SU-DHL-6 (cell line): ENCODE data around the gene ENDOV.

Experiments
- H2AFZ ChIP-seq: fragments of 200-600 bp; sonication (generic); 2 replicates; pipeline ENCODE4 v1.6.1; 2014; ENCODE audit warnings: low read depth, mild to moderate bottlenecking, moderate library complexity, mixed read lengths, antibody characterized with exemption, low read length; ENCODE audit not compliant: severe bottlenecking
- H3F3A ChIP-seq: fragments of 200-600 bp; shearing (Covaris generic); 2 replicates; pipeline ENCODE4 v1.6.0; 2016; ENCODE audit warnings: antibody characterized with exemption, mild to moderate bottlenecking; ENCODE audit not compliant: insufficient read depth
- H3K27ac ChIP-seq: fragments of 200-600 bp; sonication (generic); 2 replicates; pipeline ENCODE4 v1.5.1; 2016; ENCODE audit warnings: low read depth, mild to moderate bottlenecking, low read length, moderate library complexity, mixed read lengths
- H3K27me3 ChIP-seq: fragments of 200-600 bp; sonication (generic), shearing (Covaris generic); 2 replicates; pipeline ENCODE4 v1.6.0; 2014; ENCODE audit warnings: mild to moderate bottlenecking, low read length
- H3K36me3 ChIP-seq: fragments of 200-600 bp; sonication (generic); 2 replicates; pipeline ENCODE4 v1.6.1; 2014; ENCODE audit warnings: mild to moderate bottlenecking, low read length, mixed read lengths
- H3K4me2 ChIP-seq: fragments of 300-600, 200-600 bp; shearing (Covaris generic), sonication (generic); 2 replicates; pipeline ENCODE4 v1.6.0; 2014; ENCODE audit warnings: low read length, low read depth, mild to moderate bottlenecking; ENCODE audit not compliant: poor library complexity, severe bottlenecking
- H3K4me3 ChIP-seq: fragments of 200-600 bp; sonication (generic); 2 replicates; pipeline ENCODE4 v1.5.1; 2014; ENCODE audit warnings: antibody characterized with exemption, low read length, mild to moderate bottlenecking, mixed read lengths; ENCODE audit not compliant: insufficient read depth, poor library complexity, severe bottlenecking
- H3K79me2 ChIP-seq: fragments of 200-600 bp; sonication (generic); 2 replicates; pipeline ENCODE4 v1.6.1; 2014; ENCODE audit warnings: mild to moderate bottlenecking, low read length, moderate library complexity; ENCODE audit not compliant: insufficient read depth
- H3K9ac ChIP-seq: fragments of 200-600 bp; sonication (generic); 2 replicates; pipeline ENCODE4 v1.7.0; 2014; ENCODE audit warnings: mild to moderate bottlenecking, low read length
- H3K9me2 ChIP-seq: fragments of 200-600 bp; sonication (generic); replicated peaks from 2 replicates; pipeline ENCODE4 v1.6.1; 2014; ENCODE audit warnings: low read length; ENCODE audit not compliant: insufficient read depth
- H3K9me3 ChIP-seq: fragments of 200-600 bp; sonication (generic); 2 replicates; pipeline ENCODE4 v1.6.1; 2014; ENCODE audit warnings: low read length, mixed read lengths; ENCODE audit not compliant: insufficient read depth
- H4K20me1 ChIP-seq: fragments of 200-600 bp; sonication (generic); 2 replicates; pipeline ENCODE4 v1.6.1; 2014; ENCODE audit warnings: low read depth, mild to moderate bottlenecking, antibody characterized with exemption, low read length, moderate library complexity, mixed read lengths
- CTCF ChIP-seq: fragments of 200-600 bp; sonication (generic); IDR thresholded peaks from one replicate; pipeline ENCODE4 v1.5.1; 2017; ENCODE audit warnings: antibody characterized with exemption, mild to moderate bottlenecking, low read length, moderate library complexity; ENCODE audit not compliant: insufficient read depth, poor library complexity, severe bottlenecking
- EZH2phosphoT487 ChIP-seq: fragments of 200-600 bp; sonication (generic), shearing (Covaris generic); conservative IDR thresholded peaks from 2 replicates; pipeline ENCODE4 v1.6.1; 2018; ENCODE audit warnings: mild to moderate bottlenecking, antibody characterized with exemption, low read length, moderate library complexity, mixed read lengths

The ENDOV gene

DNA sequence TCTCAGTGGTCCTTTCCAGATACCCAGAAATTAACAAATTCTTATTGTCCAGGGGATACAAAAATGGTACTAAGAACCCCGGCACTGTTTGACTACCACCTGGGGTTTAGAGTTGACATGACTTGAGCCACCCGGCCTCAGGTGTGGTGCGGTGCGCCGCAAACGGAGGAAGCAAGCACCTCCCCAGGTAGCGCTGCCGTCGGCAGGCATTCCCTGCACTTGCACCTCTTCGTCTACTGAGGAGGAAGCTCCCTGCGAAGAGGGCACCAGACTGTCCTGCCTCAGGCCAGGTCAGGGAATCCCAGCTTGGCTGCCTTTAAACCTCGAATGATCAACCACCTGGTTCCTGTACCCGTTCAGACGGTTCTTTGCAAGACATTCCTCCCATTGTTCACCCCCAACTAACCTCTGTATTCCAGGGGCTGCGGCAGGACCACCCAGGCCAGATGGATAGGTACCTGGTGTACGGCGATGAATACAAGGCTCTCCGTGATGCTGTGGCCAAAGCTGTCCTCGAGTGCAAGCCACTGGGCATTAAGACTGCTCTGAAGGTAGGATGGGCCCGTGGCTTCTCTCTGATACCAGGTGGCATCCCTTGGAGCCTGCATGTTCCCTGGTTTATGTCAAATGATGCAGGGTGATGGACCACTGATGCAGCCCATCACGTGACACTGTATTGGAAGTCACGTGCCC, 40.8 kb upstream of the ENDOV start:
- Histone ChIP-seq H2AFZ (no peak overlapping the region), H3K36me3 (no peaks in the 10 kb centered on the region), H3K79me2 (no peaks in the 10 kb centered on the region), H3K4me3 (no peak overlapping the region), H3K9me3 (no peaks in the 10 kb centered on the region), H4K20me1 (no peaks in the 10 kb centered on the region), H3K27ac (no peak overlapping the region), H3K27me3 (no peaks in the 10 kb centered on the region), H3F3A (no peaks in the 10 kb centered on the region), H3K9ac (no peak overlapping the region), H3K4me2 (no peak overlapping the region), H3K9me2 (no peaks in the 10 kb centered on the region)
- TF ChIP-seq CTCF (no peak), EZH2phosphoT487 (no peak)

DNA sequence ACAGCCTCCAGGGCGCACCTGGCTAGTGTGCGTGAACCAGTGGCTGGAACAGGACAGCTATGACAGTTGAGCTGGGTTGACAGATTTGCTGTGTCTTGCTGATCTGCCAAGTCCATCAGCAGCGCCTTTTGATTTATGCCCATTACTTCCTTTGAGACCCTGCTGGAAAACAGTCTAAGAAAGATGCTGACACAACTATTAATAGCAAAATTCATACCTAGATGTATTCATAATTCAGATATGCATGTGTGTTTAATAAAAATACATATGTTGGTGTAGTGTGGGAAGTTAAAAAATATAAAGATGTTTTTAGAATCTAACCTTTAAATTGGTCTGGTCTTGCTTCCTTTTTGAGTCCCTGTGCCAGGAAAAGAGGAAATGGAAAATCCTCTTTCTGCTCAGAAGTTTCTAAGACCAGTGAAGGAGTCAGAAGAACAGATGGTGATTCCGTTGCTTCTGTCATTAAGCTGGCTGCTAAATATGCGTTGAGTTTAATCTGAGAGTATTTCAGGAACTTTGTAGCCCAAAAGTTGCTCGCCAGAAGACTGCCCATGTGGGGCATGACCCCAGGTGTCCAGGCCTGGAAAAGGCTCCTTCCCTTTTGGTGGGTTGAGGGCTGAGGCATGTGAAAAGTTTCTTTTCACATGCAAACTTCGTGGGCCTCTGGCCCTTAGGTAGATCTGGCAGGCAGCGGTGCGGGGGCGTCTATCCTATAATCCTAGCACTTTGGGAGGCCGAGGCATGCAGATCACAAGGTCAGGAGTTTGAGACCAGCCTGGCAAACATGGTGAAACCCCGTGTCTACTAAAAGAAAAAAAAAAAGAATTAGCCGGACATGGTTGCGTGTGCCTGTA, 40.0 kb upstream of the ENDOV start:
- Histone ChIP-seq H3K9me2 (no peaks in the 10 kb centered on the region), H3K36me3 (no peaks in the 10 kb centered on the region), H3K79me2 (no peaks in the 10 kb centered on the region), H3K4me2 (no peak overlapping the region), H3K27ac (no peak overlapping the region), H3K9me3 (no peaks in the 10 kb centered on the region), H3K9ac (no peak overlapping the region), H4K20me1 (no peaks in the 10 kb centered on the region), H2AFZ (no peak overlapping the region), H3K4me3 (no peak overlapping the region), H3K27me3 (no peaks in the 10 kb centered on the region), H3F3A (no peaks in the 10 kb centered on the region)
- TF ChIP-seq EZH2phosphoT487, result no peak
- TF ChIP-seq CTCF, result no peak

DNA sequence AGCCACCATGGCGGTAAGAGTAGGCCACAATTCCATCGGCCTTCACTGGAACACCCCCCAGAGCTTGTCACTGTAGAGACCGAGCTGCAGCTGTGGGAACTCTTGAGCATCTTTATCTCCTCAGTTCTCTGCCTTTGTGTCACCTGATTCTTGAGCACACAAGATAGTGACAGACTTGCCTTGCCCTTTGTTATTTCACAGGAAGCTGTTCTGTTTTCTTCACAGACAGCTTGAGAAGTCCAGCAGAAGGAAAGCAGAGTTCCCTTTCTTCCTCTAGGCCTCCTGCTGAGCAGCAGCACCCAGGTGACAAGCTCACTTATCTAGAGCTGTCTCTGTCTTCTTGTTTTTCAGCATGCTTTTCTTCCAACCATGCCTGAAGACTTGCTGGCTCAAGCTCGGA, 38.4 kb upstream of the ENDOV start:
- no peaks in the 10 kb centered on the region for H3K9me3 ChIP-seq
- no peaks in the 10 kb centered on the region for H4K20me1 ChIP-seq
- TF ChIP-seq EZH2phosphoT487 (no peak), CTCF (no peak)
- H3F3A ChIP-seq, result no peaks in the 10 kb centered on the region
- no peaks in the 10 kb centered on the region for H3K9me2 ChIP-seq
- no peak overlapping the region for H3K4me2 ChIP-seq
- H3K27ac ChIP-seq, result no peak overlapping the region
- no peaks in the 10 kb centered on the region for H3K79me2 ChIP-seq
- H3K36me3 ChIP-seq, result no peaks in the 10 kb centered on the region
- no peaks in the 10 kb centered on the region for H3K27me3 ChIP-seq
- H2AFZ ChIP-seq, result no peak overlapping the region
- no peak overlapping the region for H3K4me3 ChIP-seq
- H3K9ac ChIP-seq, result no peak overlapping the region
